AG04450 (cell line): ENCODE results near the gene HHIP. TPM values are rescaled to one million over a fixed set of nuclear protein-coding genes. Genes with fewer than 3 reads are reported as not detected.
A peak's percentile ranks its signal among the peaks of the same experiment; 100 is the strongest.

Experiments
- CTCF ChIA-PET: fragments of 300-600, 350-600 bp; formaldehyde crosslinking; extraction: SDS; loops from one replicate; lab custom pipeline; 2022; ENCODE audit warnings: antibody characterized with exemption, inconsistent platforms; lab: Charles Lee
- POLR2A ChIA-PET: fragments of 350-600 bp; formaldehyde crosslinking; extraction: SDS; loops from one replicate; lab custom pipeline; 2021; ENCODE audit warnings: antibody characterized with exemption, inconsistent platforms; lab: Yijun Ruan, JAX
- DNase-seq: peaks from one replicate; pipeline ENCODE4 v3.0.0-alpha.2; 2011; ENCODE audit warnings: low read depth, low spot score
- H3K27ac ChIP-seq: one replicate; pipeline ENCODE4 v1.5.1; 2012; ENCODE audit warnings: low read depth, low read length, control low read depth
- H3K27me3 ChIP-seq: one replicate; pipeline ENCODE4 v1.6.0; 2012; ENCODE audit warnings: low read length; ENCODE audit not compliant: control insufficient read depth, insufficient read depth
- H3K4me3 ChIP-seq: 2 replicates; pipeline ENCODE4 v1.5.1; 2011; ENCODE audit warnings: mild to moderate bottlenecking, low read depth, low read length, control low read depth
- H3K9me3 ChIP-seq: 2 replicates; pipeline ENCODE4 v1.5.1; 2012; ENCODE audit warnings: low read length; ENCODE audit not compliant: control insufficient read depth, insufficient read depth
- polyA plus RNA-seq: library from polyadenylated mRNA; depleted of rRNA; stranded (reverse); fragments of >200 nt; gene quantifications from 2 replicates; pipeline ENCODE4 v1.2.3, GENCODE V29; 2011
- TF ChIP-seq, protein P1 (sequence below): IDR thresholded peaks from 2 replicates; pipeline ENCODE4 v1.5.1; 2011; ENCODE audit warnings: low read depth, low read length, control low read depth, inconsistent platforms

Gene HHIP
- polyA plus RNA-seq, 1 experiment = 3.6 TPM

DNA sequence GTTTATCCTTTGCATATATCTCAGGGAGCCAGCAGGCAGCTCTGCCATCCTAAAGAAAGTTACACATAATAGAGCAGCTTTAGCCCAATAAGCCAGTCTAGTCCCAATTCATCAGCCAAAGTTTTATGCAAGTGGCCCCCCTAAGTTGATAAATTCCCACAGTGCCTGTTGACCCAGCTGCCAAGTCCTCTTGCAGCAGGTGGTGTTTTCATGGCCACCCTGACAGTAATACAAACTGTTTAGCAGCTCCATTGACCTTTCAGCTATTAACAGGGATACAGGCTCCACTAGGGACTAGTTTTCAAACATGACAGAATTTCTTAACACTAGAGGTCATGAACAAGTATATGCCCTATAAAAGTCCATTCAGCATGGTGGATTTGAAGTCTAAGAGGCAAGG, 77.5 kb downstream of the HHIP start:
- Histone ChIP-seq H3K9me3 (no peaks in the 10 kb centered on the region), H3K27ac (no peak overlapping the region), H3K4me3 (no peak overlapping the region), H3K27me3 (no peaks in the 10 kb centered on the region)
- TF ChIP-seq, protein P1, sequence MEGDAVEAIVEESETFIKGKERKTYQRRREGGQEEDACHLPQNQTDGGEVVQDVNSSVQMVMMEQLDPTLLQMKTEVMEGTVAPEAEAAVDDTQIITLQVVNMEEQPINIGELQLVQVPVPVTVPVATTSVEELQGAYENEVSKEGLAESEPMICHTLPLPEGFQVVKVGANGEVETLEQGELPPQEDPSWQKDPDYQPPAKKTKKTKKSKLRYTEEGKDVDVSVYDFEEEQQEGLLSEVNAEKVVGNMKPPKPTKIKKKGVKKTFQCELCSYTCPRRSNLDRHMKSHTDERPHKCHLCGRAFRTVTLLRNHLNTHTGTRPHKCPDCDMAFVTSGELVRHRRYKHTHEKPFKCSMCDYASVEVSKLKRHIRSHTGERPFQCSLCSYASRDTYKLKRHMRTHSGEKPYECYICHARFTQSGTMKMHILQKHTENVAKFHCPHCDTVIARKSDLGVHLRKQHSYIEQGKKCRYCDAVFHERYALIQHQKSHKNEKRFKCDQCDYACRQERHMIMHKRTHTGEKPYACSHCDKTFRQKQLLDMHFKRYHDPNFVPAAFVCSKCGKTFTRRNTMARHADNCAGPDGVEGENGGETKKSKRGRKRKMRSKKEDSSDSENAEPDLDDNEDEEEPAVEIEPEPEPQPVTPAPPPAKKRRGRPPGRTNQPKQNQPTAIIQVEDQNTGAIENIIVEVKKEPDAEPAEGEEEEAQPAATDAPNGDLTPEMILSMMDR = no peak
- no peak for DNase-seq
- POLR2A ChIA-PET = no interaction called here
- CTCF ChIA-PET = no interaction called here

DNA sequence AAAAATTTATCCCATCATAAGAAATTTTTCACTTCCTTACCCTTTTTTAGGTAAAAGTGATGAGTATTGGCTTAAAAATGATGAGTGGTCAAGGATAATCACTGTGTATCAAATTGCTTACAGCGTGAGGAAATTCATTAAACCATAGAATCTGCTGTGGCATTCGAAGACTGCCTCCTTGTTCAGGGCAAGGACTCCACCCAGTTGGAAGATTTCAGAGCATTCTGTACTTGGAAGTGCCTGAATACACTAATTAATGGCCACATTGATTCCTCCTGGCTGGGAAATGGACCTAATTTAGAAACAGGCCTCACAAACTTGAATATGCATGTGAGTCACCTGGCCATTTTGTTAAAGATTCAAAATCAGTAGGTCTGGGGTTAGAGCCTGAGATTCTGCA, 83.2 kb downstream of the HHIP start:
- no peak for DNase-seq
- ChIA-PET POLR2A (interaction anchor here (0.6 kb wide), 1 partner anchor 249 kb away, joined by 4 read pairs; no protein-coding TSS in a partner anchor), CTCF (no interaction called here)
- no peaks in the 10 kb centered on the region for H3K27me3 ChIP-seq
- H3K4me3 ChIP-seq = no peak overlapping the region
- TF ChIP-seq, protein P1 = no peak
- H3K27ac ChIP-seq = no peak overlapping the region
- H3K9me3 ChIP-seq = no peaks in the 10 kb centered on the region

DNA sequence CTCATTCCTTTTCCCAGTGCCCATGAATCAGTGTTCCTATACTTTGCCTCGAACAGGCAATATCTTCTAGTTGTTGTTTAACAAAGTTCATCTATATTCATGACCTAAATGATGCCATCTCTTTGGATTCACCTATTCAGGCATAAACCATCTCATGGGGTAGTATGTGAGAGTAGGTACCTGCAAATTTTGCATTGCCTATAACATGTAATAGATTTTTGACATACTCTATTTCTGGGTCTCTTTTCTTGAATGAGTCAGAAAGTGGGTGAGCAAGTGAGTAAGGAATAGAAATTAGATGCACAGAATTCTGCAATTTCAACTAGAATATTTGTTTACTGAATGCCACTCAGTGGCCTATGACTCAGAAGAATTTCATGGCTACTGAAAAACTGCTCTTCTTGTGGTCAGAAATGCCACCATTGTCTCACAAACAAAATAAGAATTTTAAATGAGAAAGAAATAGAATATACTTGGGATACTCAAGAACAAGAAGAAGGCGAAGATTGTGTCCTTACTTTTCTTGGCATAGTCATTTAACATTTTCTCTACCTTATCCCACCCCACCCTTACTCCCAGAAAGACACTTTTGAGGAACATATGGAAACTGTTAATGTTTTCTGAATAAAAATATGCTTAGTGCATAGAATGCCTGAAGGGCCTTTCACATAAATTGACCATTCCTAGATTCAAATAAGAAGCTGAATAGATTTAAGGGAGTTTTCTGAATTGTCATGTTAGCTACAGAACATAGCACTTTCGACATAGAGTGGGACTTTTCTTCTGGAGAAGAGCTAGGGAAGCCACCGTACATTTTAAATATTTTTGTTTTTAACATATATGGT, 86.8 kb downstream of the HHIP start:
- TF ChIP-seq, protein P1 = no peak
- no peak for DNase-seq
- H3K27me3 ChIP-seq = no peaks in the 10 kb centered on the region
- H3K9me3 ChIP-seq = no peaks in the 10 kb centered on the region
- H3K4me3 ChIP-seq = no peak overlapping the region
- CTCF ChIA-PET = interaction anchor here (0.7 kb wide), 1 partner anchor 501 kb away, joined by 3 read pairs; no protein-coding TSS in a partner anchor
- no peak overlapping the region for H3K27ac ChIP-seq
- POLR2A ChIA-PET = no interaction called here

DNA sequence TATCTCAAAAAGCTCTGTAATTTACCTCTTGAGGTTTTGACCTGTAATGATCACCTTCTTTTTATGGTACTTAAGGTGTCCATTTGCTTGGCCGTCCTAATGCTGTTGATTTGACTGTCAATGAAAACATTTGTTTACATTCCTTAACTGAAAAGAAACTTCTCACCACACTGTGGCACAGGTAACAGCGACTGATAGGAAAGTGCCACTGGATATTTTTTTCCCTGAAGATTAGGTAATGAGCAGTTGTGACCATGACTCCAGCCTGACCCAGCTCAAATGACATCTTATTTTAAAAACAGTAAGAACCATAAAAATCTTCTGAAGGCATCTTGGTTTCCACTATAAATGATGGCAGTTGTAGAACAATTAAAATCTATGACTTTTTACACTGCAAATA, 87.6 kb downstream of the HHIP start:
- Histone ChIP-seq H3K27ac (no peak overlapping the region), H3K4me3 (no peak overlapping the region), H3K9me3 (no peaks in the 10 kb centered on the region), H3K27me3 (no peaks in the 10 kb centered on the region)
- TF ChIP-seq, protein P1 = no peak
- DNase-seq = no peak
- POLR2A ChIA-PET = no interaction called here
- CTCF ChIA-PET = interaction anchor here (0.7 kb wide), 1 partner anchor 500 kb away, joined by 3 read pairs; no protein-coding TSS in a partner anchor

DNA sequence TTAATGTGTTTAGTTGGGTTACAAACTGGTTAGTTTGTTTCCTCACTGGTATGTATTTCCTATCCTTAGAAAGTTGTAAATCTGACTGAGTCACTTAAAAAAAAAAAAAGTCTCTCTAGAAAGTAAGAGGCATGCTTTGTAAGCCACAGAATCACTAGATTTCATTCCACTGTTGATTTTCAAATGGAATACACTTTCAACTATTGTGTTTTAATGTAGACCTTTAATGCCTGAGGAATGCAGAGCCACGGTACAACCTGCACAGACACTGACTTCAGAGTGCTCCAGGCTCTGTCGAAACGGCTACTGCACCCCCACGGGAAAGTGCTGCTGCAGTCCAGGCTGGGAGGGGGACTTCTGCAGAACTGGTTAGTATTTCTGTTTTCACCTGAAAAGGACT, 88.6 kb downstream of the HHIP start:
- H3K4me3 ChIP-seq = no peak overlapping the region
- DNase-seq = peak; percentile 20
- no peaks in the 10 kb centered on the region for H3K27me3 ChIP-seq
- POLR2A ChIA-PET = no interaction called here
- no peak overlapping the region for H3K27ac ChIP-seq
- no peaks in the 10 kb centered on the region for H3K9me3 ChIP-seq
- CTCF ChIA-PET = no interaction called here
- TF ChIP-seq, protein P1 = no peak
